ENCODE results near the gene ZNF407.

ZNF407 gene

DNA sequence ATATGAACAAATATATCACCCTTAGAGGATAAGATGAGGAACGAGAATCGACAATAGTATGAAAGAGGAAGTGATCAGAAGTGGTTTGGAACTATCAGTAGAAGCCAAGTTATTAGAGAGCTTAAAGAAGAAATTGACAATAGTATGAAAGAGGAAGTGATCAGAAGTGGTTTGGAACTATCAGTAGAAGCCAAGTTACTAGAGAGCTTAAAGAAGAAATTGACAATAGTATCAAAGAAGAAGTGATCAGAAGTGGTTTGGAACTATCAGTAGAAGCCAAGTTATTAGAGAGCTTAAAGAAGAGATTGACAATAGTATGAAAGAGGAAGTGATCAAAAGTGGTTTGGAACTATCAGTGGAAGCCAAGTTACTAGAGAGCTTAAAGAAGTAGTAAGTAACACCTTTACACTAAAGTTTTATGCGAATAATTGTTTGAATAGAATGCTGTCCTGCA, 175.5 kb downstream of the ZNF407 start:
- Histone ChIP-seq H3K4me2 (ENCODE audit: low read length) (no peak overlapping the region), H3F3A (ENCODE audit: control insufficient read depth, insufficient read depth) (no peaks in the 10 kb centered on the region), H3K27ac (ENCODE audit: low read depth, low read length) (no peak overlapping the region), H3K4me3 (ENCODE audit: low read length) (no peak overlapping the region), H3K9me2 (replicated peaks; ENCODE audit: control insufficient read depth, low read length) (no peaks in the 10 kb centered on the region), H3K27me3 (ENCODE audit: control insufficient read depth, low read length) (no peaks in the 10 kb centered on the region), H4K20me1 (ENCODE audit: control insufficient read depth, insufficient read depth, low read depth, low read length) (no peaks in the 10 kb centered on the region), H3K4me1 (ENCODE audit: control insufficient read depth, low read length) (no peaks in the 10 kb centered on the region), H3K9me3 (ENCODE audit: control insufficient read depth, insufficient read depth, low read length) (no peaks in the 10 kb centered on the region), H3K36me3 (ENCODE audit: control insufficient read depth, low read length) (no peaks in the 10 kb centered on the region), H3K79me2 (ENCODE audit: control insufficient read depth, low read length) (no peaks in the 10 kb centered on the region)
- TF ChIP-seq, protein P1, sequence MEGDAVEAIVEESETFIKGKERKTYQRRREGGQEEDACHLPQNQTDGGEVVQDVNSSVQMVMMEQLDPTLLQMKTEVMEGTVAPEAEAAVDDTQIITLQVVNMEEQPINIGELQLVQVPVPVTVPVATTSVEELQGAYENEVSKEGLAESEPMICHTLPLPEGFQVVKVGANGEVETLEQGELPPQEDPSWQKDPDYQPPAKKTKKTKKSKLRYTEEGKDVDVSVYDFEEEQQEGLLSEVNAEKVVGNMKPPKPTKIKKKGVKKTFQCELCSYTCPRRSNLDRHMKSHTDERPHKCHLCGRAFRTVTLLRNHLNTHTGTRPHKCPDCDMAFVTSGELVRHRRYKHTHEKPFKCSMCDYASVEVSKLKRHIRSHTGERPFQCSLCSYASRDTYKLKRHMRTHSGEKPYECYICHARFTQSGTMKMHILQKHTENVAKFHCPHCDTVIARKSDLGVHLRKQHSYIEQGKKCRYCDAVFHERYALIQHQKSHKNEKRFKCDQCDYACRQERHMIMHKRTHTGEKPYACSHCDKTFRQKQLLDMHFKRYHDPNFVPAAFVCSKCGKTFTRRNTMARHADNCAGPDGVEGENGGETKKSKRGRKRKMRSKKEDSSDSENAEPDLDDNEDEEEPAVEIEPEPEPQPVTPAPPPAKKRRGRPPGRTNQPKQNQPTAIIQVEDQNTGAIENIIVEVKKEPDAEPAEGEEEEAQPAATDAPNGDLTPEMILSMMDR (IDR thresholded peaks at IDR 0.05; ENCODE audit: low read depth, low read length, poor library complexity, severe bottlenecking): no peak
- TF ChIP-seq EZH2phosphoT487 (IDR thresholded peaks at IDR 0.05; ENCODE audit: borderline replicate concordance, low read length): no peak

DNA sequence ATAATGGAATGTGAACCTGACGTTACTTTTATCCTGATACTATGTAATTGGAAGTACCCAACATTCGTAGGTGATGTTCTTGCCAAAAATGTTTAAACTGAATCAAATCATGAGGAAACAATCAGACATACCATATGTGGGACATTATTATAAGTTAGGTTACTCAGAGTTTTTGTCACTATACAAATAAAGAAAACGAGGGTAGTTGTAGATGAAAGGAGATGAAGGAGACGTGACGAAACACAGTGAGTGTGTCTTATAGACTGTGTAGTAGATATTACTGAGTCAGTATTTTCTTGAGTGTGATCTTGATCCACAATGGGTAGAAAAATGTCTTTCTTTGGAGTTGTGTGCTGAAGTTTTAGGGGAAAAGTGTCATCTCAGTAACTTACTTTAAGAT, 176.8 kb downstream of the ZNF407 start:
- Histone ChIP-seq H3K36me3 (ENCODE audit: control insufficient read depth, low read length) (no peaks in the 10 kb centered on the region), H3K27ac (ENCODE audit: low read depth, low read length) (no peak overlapping the region), H3K4me1 (ENCODE audit: control insufficient read depth, low read length) (no peaks in the 10 kb centered on the region), H3F3A (ENCODE audit: control insufficient read depth, insufficient read depth) (no peaks in the 10 kb centered on the region), H3K9me3 (ENCODE audit: control insufficient read depth, insufficient read depth, low read length) (no peaks in the 10 kb centered on the region), H3K4me3 (ENCODE audit: low read length) (no peak overlapping the region), H3K79me2 (ENCODE audit: control insufficient read depth, low read length) (no peaks in the 10 kb centered on the region), H4K20me1 (ENCODE audit: control insufficient read depth, insufficient read depth, low read depth, low read length) (no peaks in the 10 kb centered on the region), H3K27me3 (ENCODE audit: control insufficient read depth, low read length) (no peaks in the 10 kb centered on the region), H3K9me2 (replicated peaks; ENCODE audit: control insufficient read depth, low read length) (no peaks in the 10 kb centered on the region), H3K4me2 (ENCODE audit: low read length) (no peak overlapping the region)
- TF ChIP-seq, protein P1 (IDR thresholded peaks at IDR 0.05; ENCODE audit: low read depth, low read length, poor library complexity, severe bottlenecking): no peak
- TF ChIP-seq EZH2phosphoT487 (IDR thresholded peaks at IDR 0.05; ENCODE audit: borderline replicate concordance, low read length): no peak

DNA sequence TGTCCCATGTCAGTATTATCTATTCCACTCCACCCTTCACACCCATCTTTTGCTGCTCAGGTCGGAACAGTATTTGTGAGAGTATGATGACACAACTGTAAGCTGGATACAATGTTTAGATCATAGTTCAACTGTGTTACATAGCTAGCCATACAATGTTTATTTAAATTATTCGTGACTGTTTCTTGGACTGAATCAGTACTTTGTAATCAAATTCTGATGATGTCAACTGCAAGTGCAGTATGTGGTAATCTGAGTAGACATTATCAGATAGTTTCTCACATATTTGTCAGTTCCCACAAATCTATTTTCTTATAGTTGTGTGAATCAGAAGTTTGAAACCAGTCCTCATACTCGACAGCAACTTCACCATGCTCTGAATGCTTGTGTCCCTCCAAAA, 177.6 kb downstream of the ZNF407 start:
- Histone ChIP-seq H3K9me2 (replicated peaks; ENCODE audit: control insufficient read depth, low read length) (no peaks in the 10 kb centered on the region), H3K79me2 (ENCODE audit: control insufficient read depth, low read length) (no peaks in the 10 kb centered on the region), H3K27me3 (ENCODE audit: control insufficient read depth, low read length) (no peaks in the 10 kb centered on the region), H3K4me3 (ENCODE audit: low read length) (no peak overlapping the region), H3K27ac (ENCODE audit: low read depth, low read length) (no peak overlapping the region), H4K20me1 (ENCODE audit: control insufficient read depth, insufficient read depth, low read depth, low read length) (no peaks in the 10 kb centered on the region), H3K36me3 (ENCODE audit: control insufficient read depth, low read length) (no peaks in the 10 kb centered on the region), H3K4me1 (ENCODE audit: control insufficient read depth, low read length) (no peaks in the 10 kb centered on the region), H3K9me3 (ENCODE audit: control insufficient read depth, insufficient read depth, low read length) (no peaks in the 10 kb centered on the region), H3F3A (ENCODE audit: control insufficient read depth, insufficient read depth) (no peaks in the 10 kb centered on the region; the same call in 1 of the 2 replicates), H3K4me2 (ENCODE audit: low read length) (no peak overlapping the region)
- TF ChIP-seq EZH2phosphoT487 (IDR thresholded peaks at IDR 0.05; ENCODE audit: borderline replicate concordance, low read length): no peak
- TF ChIP-seq, protein P1 (IDR thresholded peaks at IDR 0.05; ENCODE audit: low read depth, low read length, poor library complexity, severe bottlenecking): no peak
